ENCODE results near the gene CCM2. TPM values are rescaled to one million over a fixed set of nuclear protein-coding genes. Genes with fewer than 3 reads are reported as not detected.

Gene CCM2
- total and polyA plus RNA-seq, 2 of the 8 experiments (the other 6 are each of a cell fraction or from before 2014, with no cell fraction given): 31.6 to 41.2 TPM

- CTCF ChIA-PET (ENCODE audit: partially characterized antibody): no interaction called here
- DNase-seq (ENCODE audit: low read depth in 1 of 2, low spot score in 2 of 2) (no peak), FAIRE-seq (no peak)
- peaks cover 0 to 3% (median 0%) of the 10 kb centered on the region in 4 experiments; a peak in 1 of 8 replicates for H3K36me3 ChIP-seq (ENCODE audit: control insufficient read depth in 2 of 4, insufficient read depth in 4 of 4, low read length in 3 of 4)
- no peaks in the 10 kb centered on the region; the same call in 1 of the 2 replicates for H3K79me1 ChIP-seq (ENCODE audit: low read depth, low read length)
- no peak overlapping the region for H4K8ac ChIP-seq (ENCODE audit: extremely low read depth, insufficient read depth, low read length)
- H3K4me1 ChIP-seq (replicated peaks in 1 of 4; ENCODE audit: control insufficient read depth in 3 of 4, insufficient read depth in 4 of 4, low read length in 3 of 4): no peaks in the 10 kb centered on the region
- no peak overlapping the region for H4K5ac ChIP-seq (ENCODE audit: insufficient read length, low read depth, low read length)
- no peak overlapping the region for H4K91ac ChIP-seq (replicated peaks; ENCODE audit: insufficient read length, low read length)
- no peak overlapping the region for H2BK120ac ChIP-seq (replicated peaks; ENCODE audit: low read depth, low read length)
- no peak overlapping the region for H2BK12ac ChIP-seq (ENCODE audit: low read depth, low read length)
- H3K14ac ChIP-seq (ENCODE audit: insufficient read length): no peak overlapping the region
- H3K79me2 ChIP-seq (ENCODE audit: control insufficient read depth in 1 of 2, insufficient read depth in 2 of 2, low read length in 2 of 2): no peaks in the 10 kb centered on the region
- no peak overlapping the region for H2AFZ ChIP-seq (ENCODE audit: low read length)
- no peak overlapping the region for H3K4ac ChIP-seq (replicated peaks; ENCODE audit: insufficient read length, low read depth, low read length)
- H2AK5ac ChIP-seq (ENCODE audit: low read depth, low read length): no peak overlapping the region
- POLR2A ChIA-PET (ENCODE audit: partially characterized antibody): interaction anchor here (1.0 to 1.8 kb wide), 3 partner anchors 9 to 20 kb away, joined by 3 to 6 read pairs (median 3); no protein-coding TSS in a partner anchor
- H3K23me2 ChIP-seq (ENCODE audit: low read depth, low read length): no peaks in the 10 kb centered on the region
- WGBS, 2 experiments (ENCODE audit: extremely low coverage in 1 of 2, insufficient coverage in 1 of 2, insufficient read length in 1 of 2, insufficient replicate concordance in 2 of 2, low coverage in 1 of 2, low lambda C conversion rate in 2 of 2, missing lambda C conversion rate in 1 of 2): 85% methylated on average over 5 of the region's 5 CpGs; no CpG with 5 or more reads in 1 of the 2 experiments
- peaks cover 2 to 7% of the 10 kb centered on the region in 2 experiments for H4K20me1 ChIP-seq (replicated peaks in 1 of 2; ENCODE audit: control insufficient read depth in 1 of 2, insufficient read depth in 2 of 2, low read length in 2 of 2)
- H3K4me2 ChIP-seq (ENCODE audit: insufficient read depth in 1 of 2, low read depth in 2 of 2, low read length in 2 of 2): no peak overlapping the region
- H2BK5ac ChIP-seq (ENCODE audit: low read depth, low read length): no peak overlapping the region
- H3K9me3 ChIP-seq (ENCODE audit: insufficient read depth in 2 of 2, low read depth in 1 of 2, low read length in 1 of 2): no peaks in the 10 kb centered on the region
- no peak overlapping the region for H3K4me3 ChIP-seq (ENCODE audit: extremely low read depth in 1 of 4, insufficient read depth in 2 of 4, low read depth in 3 of 4, low read length in 4 of 4)
- H3K27me3 ChIP-seq (replicated peaks in 1 of 4; ENCODE audit: control insufficient read depth in 3 of 4, extremely low read depth in 1 of 4, insufficient read depth in 3 of 4, low read length in 3 of 4): no peaks in the 10 kb centered on the region
- no peak overlapping the region for H2BK20ac ChIP-seq (ENCODE audit: low read length)
- no peak overlapping the region for H3K23ac ChIP-seq (ENCODE audit: insufficient read length)
- no peak overlapping the region for H3K56ac ChIP-seq (replicated peaks; ENCODE audit: insufficient read length, low read depth, low read length)
- H2BK15ac ChIP-seq (ENCODE audit: low read length): no peak overlapping the region
- H3K18ac ChIP-seq (ENCODE audit: extremely low read depth, low read length): no peak overlapping the region
- no peak overlapping the region for H3K9ac ChIP-seq (replicated peaks in 1 of 4; ENCODE audit: extremely low read depth in 1 of 4, low read depth in 3 of 4, low read length in 3 of 4)
- no peak overlapping the region for H3K27ac ChIP-seq (ENCODE audit: low read depth, low read length)
- TF ChIP-seq FOSL1 (IDR thresholded peaks at IDR 0.05; ENCODE audit: insufficient read depth, low read depth, low read length): no peak
- no peak for TF ChIP-seq TBP (IDR thresholded peaks at IDR 0.05; ENCODE audit: low read depth, low read length)
- no peak for TF ChIP-seq SUZ12 (IDR thresholded peaks at IDR 0.05; ENCODE audit: low read length)
- TF ChIP-seq RNF2 (IDR thresholded peaks at IDR 0.05; ENCODE audit: borderline replicate concordance, low read depth, low read length, missing control alignments, poor library complexity, severe bottlenecking): no peak
- no peak for TF ChIP-seq SIX5 (IDR thresholded peaks at IDR 0.05; ENCODE audit: low read depth, low read length)
- TF ChIP-seq MAX (IDR thresholded peaks at IDR 0.05): no peak
- no peak for TF ChIP-seq CEBPB (IDR thresholded peaks at IDR 0.05; ENCODE audit: low read depth, low read length)
- no peak for TF ChIP-seq TAF1 (IDR thresholded peaks at IDR 0.05; ENCODE audit: low read depth, low read length)
- TF ChIP-seq SP4 (IDR thresholded peaks at IDR 0.05; ENCODE audit: low read length): no peak
- TF ChIP-seq GTF2F1 (IDR thresholded peaks at IDR 0.05; ENCODE audit: borderline replicate concordance, low read depth, low read length): no peak
- TF ChIP-seq YY1 (IDR thresholded peaks at IDR 0.05; ENCODE audit: low read depth, low read length): no peak
- TF ChIP-seq TCF12 (IDR thresholded peaks at IDR 0.05; ENCODE audit: low read depth, low read length): no peak
- no peak for TF ChIP-seq USF2 (IDR thresholded peaks at IDR 0.05; ENCODE audit: low read length)
Observed at GRCh38 chr7:45053941-45054340, 53.9 kb downstream of the CCM2 start.

All from H1 (cell line).